K562 (cell line): ENCODE results near the gene TXN2. TPM values are rescaled to one million over a fixed set of nuclear protein-coding genes. Genes with fewer than 3 reads are reported as not detected.
"Not testable (repeated sequence)": the region's sequence is repeated elsewhere in the genome, so short reads cannot be mapped to it uniquely, and the experiment has no call there.

ENCODE experiments used
- ATAC-seq: fragments of 200-7000 bp; cut with Tn5 transposase; 3 replicates; pipeline ENCODE4 v1.9.1; 2020; ENCODE audit warnings: moderate library complexity
- BruUV-seq: library from RNA; stranded (reverse); fragments of 400-500 nt; replicated peaks from 2 replicates; lab custom pipeline; 2021; lab: Mats Ljungman, UMichigan
- CTCF ChIA-PET: fragments of 300-600 bp; formaldehyde crosslinking; extraction: SDS; loops from one replicate; lab custom pipeline; 2021; ENCODE audit warnings: low intra/inter-chr PET ratio; lab: Yijun Ruan, JAX
- POLR2A ChIA-PET: fragments of 300-600, 350-650 bp; sonication (Branson Sonifier 250); formaldehyde crosslinking; extraction: SDS; loops from one replicate; lab custom pipeline; 2021; ENCODE audit warnings: antibody characterized with exemption, inconsistent platforms; lab: Yijun Ruan, JAX
- DNase-seq, 4 experiments: peaks; one replicate each; pipeline versions ENCODE4 v3.0.0 to v3.0.0-alpha.2; 2011 to 2018; ENCODE audit warnings: low spot score in 3 of 4, mixed read lengths in 3 of 4; ENCODE audit errors: extremely low read depth in 1 of 4
- FAIRE-seq: peaks from 2 replicates; lab custom pipeline; 2011; peaks lifted over from hg19 to GRCh38; lab: Jason Lieb, UNC
- H2AFZ ChIP-seq: 2 replicates; pipeline ENCODE4 v1.6.0; 2011; ENCODE audit warnings: low read depth, low read length, control low read depth, inconsistent platforms
- H3K27ac ChIP-seq: fragments of 200-600 bp; 3 replicates; pipeline ENCODE4 v1.8.0; 2011; ENCODE audit warnings: low read depth, mild to moderate bottlenecking, control low read depth, inconsistent platforms, low read length, moderate library complexity, mixed read lengths; ENCODE audit errors: extremely low read depth
- H3K27me3 ChIP-seq, 2 experiments: fragments of 300-600 bp in 1 of 2; 2 replicates in 1 of 2; 3 replicates in 1 of 2; pipeline versions ENCODE4 v1.6.0 to v1.8.0; 2011; ENCODE audit warnings: inconsistent platforms in 2 of 2, low read length in 2 of 2, mild to moderate bottlenecking in 1 of 2, mixed read lengths in 1 of 2, moderate library complexity in 1 of 2; ENCODE audit not compliant: control insufficient read depth in 2 of 2, insufficient read depth in 2 of 2
- H3K36me3 ChIP-seq: fragments of 300-600 bp; 3 replicates; pipeline ENCODE4 v1.8.0; 2011; ENCODE audit warnings: mild to moderate bottlenecking, low read length, inconsistent platforms; ENCODE audit not compliant: control insufficient read depth, insufficient read depth
- H3K4me1 ChIP-seq, 2 experiments: fragments of 200-600 bp in 1 of 2; replicated peaks in 1 of 2; 2 replicates in 1 of 2; 3 replicates in 1 of 2; pipeline versions ENCODE4 v1.5.1 to v1.8.0; 2011; ENCODE audit warnings: inconsistent platforms in 2 of 2, low read length in 2 of 2, mild to moderate bottlenecking in 1 of 2, mixed read lengths in 1 of 2, moderate library complexity in 1 of 2; ENCODE audit not compliant: control insufficient read depth in 2 of 2, insufficient read depth in 2 of 2
- H3K4me2 ChIP-seq: 2 replicates; pipeline ENCODE4 v1.6.1; 2011; ENCODE audit warnings: low read length, control low read depth, inconsistent platforms, mixed read lengths; ENCODE audit not compliant: insufficient read depth
- H3K4me3 ChIP-seq: fragments of 200-600 bp; sonication (generic), shearing (Covaris generic); 2 replicates; pipeline ENCODE4 v1.5.1; 2016; ENCODE audit warnings: control low read depth, inconsistent platforms
- H3K79me2 ChIP-seq: fragments of 200-600 bp; 3 replicates; pipeline ENCODE4 v1.8.0; 2011; ENCODE audit warnings: low read length, inconsistent platforms; ENCODE audit not compliant: control insufficient read depth, insufficient read depth
- H3K9ac ChIP-seq, 2 experiments: 2 replicates each; pipeline versions ENCODE4 v1.6.0 to v1.6.1; 2011; ENCODE audit warnings: low read depth in 2 of 2, low read length in 2 of 2, control low read depth in 1 of 2, inconsistent platforms in 1 of 2, mild to moderate bottlenecking in 1 of 2, mixed read lengths in 1 of 2; ENCODE audit not compliant: insufficient read depth in 1 of 2
- H3K9me1 ChIP-seq: one replicate; pipeline ENCODE4 v1.6.0; 2011; ENCODE audit warnings: inconsistent platforms, mild to moderate bottlenecking, low read length, moderate library complexity; ENCODE audit not compliant: control insufficient read depth, insufficient read depth
- H3K9me3 ChIP-seq: replicated peaks from 2 replicates; pipeline ENCODE4 v1.5.1; 2011; ENCODE audit warnings: low read depth, low read length, inconsistent platforms; ENCODE audit not compliant: control insufficient read depth, insufficient read depth
- H4K20me1 ChIP-seq: replicated peaks from 2 replicates; pipeline ENCODE4 v1.6.1; 2011; ENCODE audit warnings: low read length, inconsistent platforms, mixed read lengths; ENCODE audit not compliant: control insufficient read depth, insufficient read depth
- BRCA1 ChIP-seq, 2 experiments: fragments of 450-650 bp in 1 of 2; sonication (generic) in 1 of 2; formaldehyde crosslinking in 1 of 2; IDR thresholded peaks; 2 replicates each; pipeline versions ENCODE4 v1.5.0 to v1.6.1; 2017 to 2020; ENCODE audit warnings: mild to moderate bottlenecking in 1 of 2, missing genetic modification reagents in 1 of 2
- JUN ChIP-seq, 2 experiments: sonication (generic) in 1 of 2; formaldehyde crosslinking in 1 of 2; IDR thresholded peaks; 2 replicates each; pipeline versions ENCODE4 v1.6.1 to v1.8.0; 2012 to 2022; ENCODE audit warnings: borderline replicate concordance in 2 of 2, mild to moderate bottlenecking in 2 of 2, improper control_type of control experiment in 1 of 2, low read depth in 1 of 2, low read length in 1 of 2, missing genetic modification reagents in 1 of 2
- NFIC ChIP-seq: fragments of 450-650 bp; IDR thresholded peaks from 2 replicates; pipeline ENCODE4 v1.6.1; 2017; ENCODE audit warnings: mild to moderate bottlenecking, inconsistent platforms
- RBM25 ChIP-seq: fragments of 200-400 bp; formaldehyde crosslinking; IDR thresholded peaks from 2 replicates; pipeline ENCODE4 v1.6.1; 2018; ENCODE audit warnings: low read length, low read depth, moderate library complexity; ENCODE audit not compliant: severe bottlenecking
- XRCC5 ChIP-seq: fragments of 200-400 bp; formaldehyde crosslinking; IDR thresholded peaks from 2 replicates; pipeline ENCODE4 v1.6.1; 2017; ENCODE audit warnings: low read depth, mild to moderate bottlenecking, low read length
- WGBS: fragments of 100-300 bp; shearing (Covaris generic); methylation state at CpG from one replicate; pipeline ENCODE4 v1.1.6; 2016; ENCODE audit warnings: low coverage, mixed read lengths; ENCODE audit not compliant: insufficient coverage; ENCODE audit errors: missing lambda C conversion rate; 5-methylcytosine and 5-hydroxymethylcytosine counted together
- in situ Hi-C: fragments of 300-500 bp; cut with MboI; formaldehyde crosslinking; loops from 4 replicates; pipeline ENCODE4 v1.15.0; 2018; ENCODE audit warnings: inconsistent platforms, mixed read lengths
- intact Hi-C: fragments of 100-400 bp; cut with micrococcal nuclease; formaldehyde crosslinking; loops from 2 replicates; pipeline ENCODE4 v1.14.2; 2022
- polyA plus RNA-seq, 8 experiments: library from polyadenylated mRNA; depleted of rRNA in 4 of 8; stranded (reverse) in 5 of 8; unstranded in 3 of 8; fragments of >200 nt; fragmentation: Nextera tagmentation in 2 of 8; fragmentation: Illumina TruSeq in 1 of 8; extraction: Ambion mirVana in 2 of 8; extraction: Trizol in 1 of 8; gene quantifications; 2 replicates each; pipeline versions ENCODE4 v1.2.1 to v1.2.3, GENCODE V29; 2011 to 2014; ENCODE audit warnings: inconsistent platforms in 1 of 8, missing spikeins in 1 of 8
- total RNA-seq, 7 experiments: library from RNA; depleted of rRNA in 6 of 7; stranded (reverse); fragments of >200 nt in 6 of 7; fragmentation: Illumina TruSeq in 2 of 7; extraction: Trizol in 2 of 7; gene quantifications; 2 replicates each; pipeline versions ENCODE4 v1.2.1 to v1.2.3, GENCODE V29; 2011 to 2021; ENCODE audit warnings: low replicate concordance in 1 of 7

The TXN2 gene
- total and polyA plus RNA-seq, 9 of the 15 experiments (the other 6 are each of a cell fraction or from before 2014, with no cell fraction given) = 48.5 to 399 (median 118) TPM

GRCh38 chr22:36450923-36451322 is 30.5 kb downstream of the TXN2 start:
- CTCF ChIA-PET, FAIRE-seq, ATAC-seq, H3K9me1 ChIP-seq, H2AFZ ChIP-seq, H3K79me2 ChIP-seq, BruUV-seq, H3K27me3 ChIP-seq, DNase-seq, H3K4me3 ChIP-seq, H4K20me1 ChIP-seq, H3K4me2 ChIP-seq, in situ Hi-C loops, H3K36me3 ChIP-seq, H3K9me3 ChIP-seq: not testable (repeated sequence)
- intact Hi-C loops = loop anchor here (10.0 kb wide), 1 partner anchor 66 kb away; the partner anchor contains the start of gene MYH9
- Histone ChIP-seq H3K4me1 (peaks cover 17 to 32% of the 10 kb centered on the region in 2 experiments; a peak in 4 of 5 replicates), H3K9ac (peak overlapping the region in 1 of 2 experiments; percentile 56; a peak in 2 of 4 replicates), H3K27ac (peak overlapping the region; percentile 80; the same call in 1 of the 3 replicates)
- WGBS = 94% methylated on average over 7 of the region's 7 CpGs
- POLR2A ChIA-PET = interaction anchor here (0.6 to 1.3 kb wide), 2 partner anchors 19 to 28 kb away, joined by 3 read pairs; no protein-coding TSS in a partner anchor
- TF ChIP-seq NFIC = peak; percentile 48; the same call in 1 of the 2 replicates

GRCh38 chr22:36449596-36450175 is 31.8 kb downstream of the TXN2 start:
- in situ Hi-C loops = no loop called here
- Histone ChIP-seq H3K27ac (no peak overlapping the region), H3K27me3 (no peaks in the 10 kb centered on the region), H3K4me1 (peaks cover 17 to 20% of the 10 kb centered on the region in 2 experiments; a peak in 4 of 5 replicates), H3K9ac (peak overlapping the region in 1 of 2 experiments; percentile 35; a peak in 1 of 4 replicates), H3K4me3 (no peak overlapping the region), H3K9me1 (no peaks in the 10 kb centered on the region), H3K4me2 (no peak overlapping the region), H2AFZ (no peak overlapping the region), H3K79me2 (no peaks in the 10 kb centered on the region), H3K9me3 (no peaks in the 10 kb centered on the region), H4K20me1 (no peaks in the 10 kb centered on the region), H3K36me3 (no peaks in the 10 kb centered on the region)
- CTCF ChIA-PET = interaction anchor here (1.2 kb wide), 1 partner anchor 148 kb away, joined by 3 read pairs; no protein-coding TSS in a partner anchor
- BruUV-seq = no TSS peak
- DNase-seq = no peak
- POLR2A ChIA-PET = no interaction called here
- intact Hi-C loops = loop anchor here (10.0 kb wide), 1 partner anchor 65 kb away; the partner anchor contains the start of gene MYH9
- WGBS = 65% methylated on average over 7 of the region's 11 CpGs
- ATAC-seq = no peak
- FAIRE-seq = no peak
- no peak for TF ChIP-seq JUN (IDR thresholded peaks at IDR 0.05; ENCODE audit: borderline replicate concordance, low read depth, low read length)
- TF ChIP-seq JUN (CRISPR knock-in tag; IDR thresholded peaks at IDR 0.05; ENCODE audit: borderline replicate concordance) = no peak
- TF ChIP-seq RBM25 = no peak
- no peak for TF ChIP-seq BRCA1 (IDR thresholded peaks at IDR 0.05)
- TF ChIP-seq BRCA1 (CRISPR knock-in tag; IDR thresholded peaks at IDR 0.05) = no peak
- TF ChIP-seq XRCC5 = no peak
